HepG2 (cell line): ENCODE data around the gene MAN1A2. TPM values are rescaled to one million over a fixed set of nuclear protein-coding genes. Genes with fewer than 3 reads are reported as not detected.

ENCODE experiments used
- ATAC-seq: fragments of 200-7000 bp; cut with Tn5 transposase; 3 replicates; pipeline ENCODE4 v1.9.1; 2020; ENCODE audit warnings: mild to moderate bottlenecking, moderate library complexity
- BruUV-seq: library from RNA; stranded (reverse); fragments of 400-500 nt; replicated peaks from 2 replicates; lab custom pipeline; 2021; lab: Mats Ljungman, UMichigan
- CTCF ChIA-PET: fragments of 300-600 bp; formaldehyde crosslinking; extraction: SDS; loops from one replicate; lab custom pipeline; 2021; ENCODE audit warnings: low total read pairs, inconsistent platforms, low intra/inter-chr PET ratio; lab: Yijun Ruan, JAX
- POLR2A ChIA-PET: fragments of 350-600 bp; sonication (Branson Sonifier 250); formaldehyde crosslinking; loops from one replicate; lab custom pipeline; 2020; ENCODE audit warnings: antibody characterized with exemption, inconsistent platforms; lab: Yijun Ruan, JAX
- DNase-seq: peaks from one replicate; pipeline ENCODE4 v3.0.0-alpha.2; 2015; ENCODE audit warnings: low spot score
- FAIRE-seq: peaks from 3 replicates; lab custom pipeline; 2011; peaks lifted over from hg19 to GRCh38; lab: Jason Lieb, UNC
- H2AFZ ChIP-seq: one replicate; pipeline ENCODE4 v1.6.1; 2011; ENCODE audit warnings: low read length, inconsistent platforms
- H3K27ac ChIP-seq: fragments of 300-600 bp; 3 replicates; pipeline ENCODE4 v1.8.0; 2011; ENCODE audit warnings: mixed run types, mild to moderate bottlenecking, mixed read lengths, low read length, inconsistent platforms; ENCODE audit not compliant: insufficient read depth; ENCODE audit errors: extremely low read length
- H3K27me3 ChIP-seq, 2 experiments: fragments of 200-600 bp in 1 of 2; 2 replicates in 1 of 2; 3 replicates in 1 of 2; pipeline versions ENCODE4 v1.6.0 to v1.8.0; 2011; ENCODE audit warnings: low read length in 2 of 2, mild to moderate bottlenecking in 2 of 2, moderate library complexity in 2 of 2, inconsistent platforms in 1 of 2; ENCODE audit not compliant: insufficient read depth in 2 of 2, control insufficient read depth in 1 of 2
- H3K36me3 ChIP-seq, 2 experiments: fragments of 200-600 bp in 1 of 2; replicated peaks in 1 of 2; 2 replicates in 1 of 2; 3 replicates in 1 of 2; pipeline versions ENCODE4 v1.5.1 to v1.8.0; 2011; ENCODE audit warnings: low read length in 2 of 2, inconsistent platforms in 1 of 2; ENCODE audit not compliant: insufficient read depth in 2 of 2, control insufficient read depth in 1 of 2
- H3K4me1 ChIP-seq: 2 replicates; pipeline ENCODE4 v1.5.1; 2012; ENCODE audit warnings: low read length, inconsistent platforms; ENCODE audit not compliant: insufficient read depth
- H3K4me2 ChIP-seq: 2 replicates; pipeline ENCODE4 v1.6.0; 2011; ENCODE audit warnings: low read depth, low read length, inconsistent platforms
- H3K4me3 ChIP-seq, 3 experiments: fragments of 200-600 bp in 1 of 3; sonication (generic), shearing (Covaris generic) in 1 of 3; replicated peaks in 1 of 3; 2 replicates each; pipeline ENCODE4 v1.5.1; 2011 to 2016; ENCODE audit warnings: low read length in 3 of 3, inconsistent platforms in 2 of 3, low read depth in 2 of 3, mild to moderate bottlenecking in 2 of 3, control low read depth in 1 of 3, mixed read lengths in 1 of 3; ENCODE audit not compliant: insufficient read depth in 1 of 3
- H3K79me2 ChIP-seq: one replicate; pipeline ENCODE4 v1.6.1; 2011; ENCODE audit warnings: low read length, inconsistent platforms; ENCODE audit not compliant: insufficient read depth
- H3K9ac ChIP-seq: 2 replicates; pipeline ENCODE4 v1.6.0; 2011; ENCODE audit warnings: mild to moderate bottlenecking, low read depth, low read length, inconsistent platforms; ENCODE audit not compliant: insufficient read depth
- H3K9me3 ChIP-seq: 2 replicates; pipeline ENCODE4 v1.5.1; 2012; ENCODE audit warnings: mild to moderate bottlenecking, low read length
- H4K20me1 ChIP-seq: 2 replicates; pipeline ENCODE4 v1.6.0; 2011; ENCODE audit warnings: inconsistent platforms, mild to moderate bottlenecking, low read length, moderate library complexity; ENCODE audit not compliant: insufficient read depth
- ATAD3A ChIP-seq: sonication (generic); formaldehyde crosslinking; IDR thresholded peaks from 2 replicates; pipeline ENCODE4 v1.4.0; 2020; ENCODE audit warnings: missing genetic modification reagents
- ATF7 ChIP-seq, 2 experiments: fragments of 450-650 bp in 1 of 2; sonication (generic) in 1 of 2; formaldehyde crosslinking in 1 of 2; IDR thresholded peaks; 2 replicates each; pipeline versions ENCODE4 v1.4.0 to v1.6.1; 2016 to 2020; ENCODE audit warnings: antibody characterized with exemption in 1 of 2, mild to moderate bottlenecking in 1 of 2, missing genetic modification reagents in 1 of 2
- CSRNP2 ChIP-seq: sonication (generic); formaldehyde crosslinking; conservative IDR thresholded peaks from 2 replicates; pipeline ENCODE4 v1.8.0; 2022; ENCODE audit warnings: low read depth, missing genetic modification reagents
- HMGXB3 ChIP-seq: sonication (generic); formaldehyde crosslinking; IDR thresholded peaks from 2 replicates; pipeline ENCODE4 v1.4.0; 2020; ENCODE audit warnings: missing genetic modification reagents, borderline replicate concordance
- NCOA1 ChIP-seq: sonication (generic); formaldehyde crosslinking; IDR thresholded peaks from 2 replicates; pipeline ENCODE4 v1.9.0; 2021; ENCODE audit warnings: missing genetic modification reagents
- POLR2AphosphoS5 ChIP-seq: IDR thresholded peaks from 2 replicates; pipeline ENCODE4 v1.6.1; 2012; ENCODE audit warnings: low read depth, low read length
- ZMYM4 ChIP-seq: sonication (generic); formaldehyde crosslinking; IDR thresholded peaks from 2 replicates; pipeline ENCODE4 v1.8.1; 2023; ENCODE audit warnings: mild to moderate bottlenecking, missing genetic modification reagents
- ZNF136 ChIP-seq: sonication (generic); formaldehyde crosslinking; IDR thresholded peaks from 2 replicates; pipeline ENCODE4 v1.8.1; 2022; ENCODE audit warnings: low read depth, mild to moderate bottlenecking, moderate library complexity, missing genetic modification reagents
- ZNF549 ChIP-seq: sonication (generic); formaldehyde crosslinking; IDR thresholded peaks from 2 replicates; pipeline ENCODE4 v1.5.0; 2020; ENCODE audit warnings: missing genetic modification reagents
- ZNF607 ChIP-seq: sonication (generic); formaldehyde crosslinking; IDR thresholded peaks from 2 replicates; pipeline ENCODE4 v1.5.1; 2020; ENCODE audit warnings: missing genetic modification reagents, mild to moderate bottlenecking, borderline replicate concordance
- ZNF841 ChIP-seq: sonication (generic); formaldehyde crosslinking; IDR thresholded peaks from 2 replicates; pipeline ENCODE4 v1.8.1; 2023; ENCODE audit warnings: missing genetic modification reagents, borderline replicate concordance
- WGBS: methylation state at CpG from one replicate; pipeline ENCODE4 v1.1.6; 2017; ENCODE audit warnings: low lambda C conversion rate; 5-methylcytosine and 5-hydroxymethylcytosine counted together
- in situ Hi-C: cut with HindIII; loops from 2 replicates; pipeline ENCODE4 v1.10.0; 2017; ENCODE audit warnings: low pct_unique_long_range_greater_than_20kb; ENCODE audit not compliant: extremely low pct_ligation_motif_present
- intact Hi-C: fragments of 100-400 bp; cut with micrococcal nuclease; formaldehyde crosslinking; loops from one replicate; pipeline ENCODE4 v1.10.0; 2022; ENCODE audit not compliant: unreplicated experiment
- polyA plus RNA-seq, 8 experiments: library from polyadenylated mRNA; depleted of rRNA in 3 of 8; stranded (reverse) in 7 of 8; unstranded in 1 of 8; fragments of >200 nt; fragmentation: Illumina TruSeq in 4 of 8; extraction: Trizol in 4 of 8; gene quantifications; 2 replicates each; pipeline versions ENCODE4 v1.2.1 to v1.2.3, GENCODE V29; 2011 to 2016; ENCODE audit warnings: low read depth in 4 of 8, missing spikeins in 1 of 8, mixed read lengths in 1 of 8; ENCODE audit not compliant: insufficient read depth in 1 of 8
- total RNA-seq, 5 experiments: library from RNA; depleted of rRNA; stranded (reverse); fragments of >200 nt; fragmentation: Illumina TruSeq; extraction: Trizol; gene quantifications; 2 replicates each; pipeline ENCODE4 v1.2.3, GENCODE V29; 2016; ENCODE audit warnings: low read depth in 1 of 5
- TF ChIP-seq, protein P1 (sequence below): sonication (generic); formaldehyde crosslinking; IDR thresholded peaks from 2 replicates; pipeline ENCODE4; 2020; ENCODE audit warnings: missing genetic modification reagents, mild to moderate bottlenecking, borderline replicate concordance
- TF ChIP-seq, protein P2 (sequence below): sonication (generic); formaldehyde crosslinking; IDR thresholded peaks from 2 replicates; pipeline ENCODE4 v1.4.0; 2020; ENCODE audit warnings: missing genetic modification reagents, low read depth, mild to moderate bottlenecking, borderline replicate concordance
- TF ChIP-seq, protein P3 (sequence below): IDR thresholded peaks from 2 replicates; pipeline ENCODE4 v1.6.1; 2016; ENCODE audit warnings: missing genetic modification reagents, missing compliant biosample characterization

MAN1A2 gene
- total and polyA plus RNA-seq, 2 of the 13 experiments (the other 11 are each of a cell fraction or from before 2014, with no cell fraction given), result 8.0 to 19.9 TPM

DNA sequence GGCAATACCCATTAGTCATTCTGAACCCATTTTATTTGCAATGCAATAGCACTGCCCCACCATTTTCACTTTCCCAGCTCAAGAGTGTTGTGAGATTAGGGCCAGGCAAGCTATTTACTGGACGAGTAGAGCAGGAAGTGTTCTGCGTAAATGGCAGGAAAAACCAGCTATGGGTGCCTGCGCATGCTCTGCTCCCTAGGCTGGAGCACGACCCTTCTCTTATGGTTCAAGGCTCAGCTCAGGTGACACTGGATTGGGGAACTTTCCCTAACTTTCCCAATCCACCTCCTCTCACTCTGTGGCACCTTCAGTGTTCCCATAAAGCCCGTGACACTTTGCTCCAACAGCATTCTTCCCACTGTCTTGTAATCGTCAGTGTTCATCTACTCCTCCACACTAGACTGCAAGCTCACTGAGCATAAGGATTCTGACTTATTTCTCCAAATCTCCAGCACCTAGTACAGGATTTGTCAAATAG is 3.6 kb upstream of the MAN1A2 start:
- no peak overlapping the region for H2AFZ ChIP-seq
- in situ Hi-C loops, result no loop called here
- TF ChIP-seq POLR2AphosphoS5 (no peak), CSRNP2 (no peak), ZNF136 (no peak), NCOA1 (CRISPR knock-in tag) (no peak), ZNF607 (CRISPR knock-in tag) (no peak), ZNF841 (no peak), ATAD3A (CRISPR knock-in tag) (no peak), ZNF549 (CRISPR knock-in tag) (no peak), ZMYM4 (CRISPR knock-in tag) (no peak), ATF7 (IDR thresholded peaks at IDR 0.05) (no peak), ATF7 (CRISPR knock-in tag; IDR thresholded peaks at IDR 0.05) (no peak), HMGXB3 (CRISPR knock-in tag) (no peak)
- TF ChIP-seq, protein P1, sequence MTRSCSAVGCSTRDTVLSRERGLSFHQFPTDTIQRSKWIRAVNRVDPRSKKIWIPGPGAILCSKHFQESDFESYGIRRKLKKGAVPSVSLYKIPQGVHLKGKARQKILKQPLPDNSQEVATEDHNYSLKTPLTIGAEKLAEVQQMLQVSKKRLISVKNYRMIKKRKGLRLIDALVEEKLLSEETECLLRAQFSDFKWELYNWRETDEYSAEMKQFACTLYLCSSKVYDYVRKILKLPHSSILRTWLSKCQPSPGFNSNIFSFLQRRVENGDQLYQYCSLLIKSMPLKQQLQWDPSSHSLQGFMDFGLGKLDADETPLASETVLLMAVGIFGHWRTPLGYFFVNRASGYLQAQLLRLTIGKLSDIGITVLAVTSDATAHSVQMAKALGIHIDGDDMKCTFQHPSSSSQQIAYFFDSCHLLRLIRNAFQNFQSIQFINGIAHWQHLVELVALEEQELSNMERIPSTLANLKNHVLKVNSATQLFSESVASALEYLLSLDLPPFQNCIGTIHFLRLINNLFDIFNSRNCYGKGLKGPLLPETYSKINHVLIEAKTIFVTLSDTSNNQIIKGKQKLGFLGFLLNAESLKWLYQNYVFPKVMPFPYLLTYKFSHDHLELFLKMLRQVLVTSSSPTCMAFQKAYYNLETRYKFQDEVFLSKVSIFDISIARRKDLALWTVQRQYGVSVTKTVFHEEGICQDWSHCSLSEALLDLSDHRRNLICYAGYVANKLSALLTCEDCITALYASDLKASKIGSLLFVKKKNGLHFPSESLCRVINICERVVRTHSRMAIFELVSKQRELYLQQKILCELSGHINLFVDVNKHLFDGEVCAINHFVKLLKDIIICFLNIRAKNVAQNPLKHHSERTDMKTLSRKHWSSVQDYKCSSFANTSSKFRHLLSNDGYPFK (CRISPR knock-in tag), result no peak
- TF ChIP-seq, protein P2, sequence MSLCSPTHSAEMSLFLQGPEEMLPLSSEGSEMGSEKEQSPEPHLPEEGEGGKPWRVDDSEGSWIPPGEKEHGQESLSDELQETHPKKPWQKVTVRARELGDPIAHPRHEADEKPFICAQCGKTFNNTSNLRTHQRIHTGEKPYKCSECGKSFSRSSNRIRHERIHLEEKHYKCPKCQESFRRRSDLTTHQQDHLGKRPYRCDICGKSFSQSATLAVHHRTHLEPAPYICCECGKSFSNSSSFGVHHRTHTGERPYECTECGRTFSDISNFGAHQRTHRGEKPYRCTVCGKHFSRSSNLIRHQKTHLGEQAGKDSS (CRISPR knock-in tag), result no peak
- TF ChIP-seq, protein P3, sequence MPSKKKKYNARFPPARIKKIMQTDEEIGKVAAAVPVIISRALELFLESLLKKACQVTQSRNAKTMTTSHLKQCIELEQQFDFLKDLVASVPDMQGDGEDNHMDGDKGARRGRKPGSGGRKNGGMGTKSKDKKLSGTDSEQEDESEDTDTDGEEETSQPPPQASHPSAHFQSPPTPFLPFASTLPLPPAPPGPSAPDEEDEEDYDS, result no peak

More for the DNA sequence above, 3.6 kb upstream of the MAN1A2 start:
- Histone ChIP-seq H3K4me3 (no peak overlapping the region), H3K27me3 (no peaks in the 10 kb centered on the region; a peak in 1 of 5 replicates), H3K9me3 (no peaks in the 10 kb centered on the region), H3K9ac (no peak overlapping the region), H3K4me2 (no peak overlapping the region), H3K4me1 (peaks cover 12% of the 10 kb centered on the region), H3K36me3 (no peaks in the 10 kb centered on the region), H3K27ac (no peak overlapping the region), H3K79me2 (peaks cover 21% of the 10 kb centered on the region), H4K20me1 (no peaks in the 10 kb centered on the region; the same call in 1 of the 2 replicates)
- intact Hi-C loops, result loop anchor here (10.0 kb wide), 1 partner anchor 239 kb away; the partner anchor contains the start of gene TRIM45
- BruUV-seq, result no TSS peak
- no peak for DNase-seq
- WGBS, result 86% methylated on average over 6 of the region's 6 CpGs
- POLR2A ChIA-PET, result no interaction called here
- ATAC-seq, result no peak
- CTCF ChIA-PET, result no interaction called here
- no peak for FAIRE-seq
